WTC11 (cell line): ENCODE measurements around the gene TPK1. TPM values are rescaled to one million over a fixed set of nuclear protein-coding genes. Genes with fewer than 3 reads are reported as not detected.

Experiments
- ATAC-seq: fragments of 200-7000 bp; cut with Tn5 transposase; 2 replicates; pipeline ENCODE4 v1.10.0; 2021; ENCODE audit warnings: mild to moderate bottlenecking, moderate library complexity
- CTCF ChIA-PET: fragments of 300-600 bp; sonication (Branson Sonifier 250); formaldehyde crosslinking; loops from one replicate; lab custom pipeline; 2021; ENCODE audit warnings: antibody characterized with exemption; lab: Charles Lee
- POLR2A ChIA-PET: fragments of 350-600 bp; sonication (Branson Sonifier 250); formaldehyde crosslinking; loops from one replicate; lab custom pipeline; 2021; ENCODE audit warnings: antibody characterized with exemption; lab: Charles Lee
- DNase-seq: peaks from one replicate; pipeline ENCODE4 v3.0.0; 2021; ENCODE audit warnings: low spot score
- H3K27ac Mint-ChIP-seq: 2 replicates; pipeline ENCODE4 v1.8.0; 2021; ENCODE audit warnings: mixed read lengths
- H3K27me3 Mint-ChIP-seq: 2 replicates; pipeline ENCODE4 v1.8.0; 2021; ENCODE audit warnings: low read depth, mild to moderate bottlenecking, moderate library complexity, mixed read lengths
- H3K36me3 Mint-ChIP-seq: 2 replicates; pipeline ENCODE4 v1.8.0; 2021; ENCODE audit warnings: mixed read lengths
- H3K4me1 Mint-ChIP-seq: 2 replicates; pipeline ENCODE4 v1.8.0; 2022; ENCODE audit warnings: mixed read lengths
- H3K4me3 Mint-ChIP-seq: 2 replicates; pipeline ENCODE4 v1.8.0; 2021; ENCODE audit warnings: mild to moderate bottlenecking, moderate library complexity, mixed read lengths
- H3K9me3 Mint-ChIP-seq: 2 replicates; pipeline ENCODE4 v1.8.0; 2021; ENCODE audit warnings: mixed read lengths
- ATF6 ChIP-seq: sonication (generic); formaldehyde crosslinking; IDR thresholded peaks from 2 replicates; pipeline ENCODE4 v1.8.1; 2023; ENCODE audit warnings: mild to moderate bottlenecking, missing genetic modification reagents
- CTCF ChIP-seq: fragments of 200-600 bp; IDR thresholded peaks from 2 replicates; pipeline ENCODE4 v1.8.0; 2022; ENCODE audit warnings: antibody characterized with exemption
- EMX1 ChIP-seq: fragments of 250-450 bp; sonication (Bioruptor Pico); IDR thresholded peaks from 2 replicates; pipeline ENCODE4 v1.8.0; 2021; ENCODE audit warnings: mild to moderate bottlenecking
- ERG ChIP-seq: fragments of 250-450 bp; sonication (Bioruptor Pico); IDR thresholded peaks from 2 replicates; pipeline ENCODE4 v1.8.0; 2021; ENCODE audit warnings: mild to moderate bottlenecking
- ETV6 ChIP-seq: sonication (generic); formaldehyde crosslinking; IDR thresholded peaks from 2 replicates; pipeline ENCODE4 v1.8.1; 2022; ENCODE audit warnings: mild to moderate bottlenecking, missing genetic modification reagents
- FOXK1 ChIP-seq: sonication (generic); formaldehyde crosslinking; IDR thresholded peaks from 2 replicates; pipeline ENCODE4 v1.8.0; 2022; ENCODE audit warnings: mild to moderate bottlenecking, moderate library complexity, missing genetic modification reagents
- MXD4 ChIP-seq: fragments of 250-450 bp; sonication (Bioruptor Pico); IDR thresholded peaks from 2 replicates; pipeline ENCODE4 v1.8.0; 2021; ENCODE audit warnings: mild to moderate bottlenecking, moderate library complexity, borderline replicate concordance
- NR3C1 ChIP-seq: sonication (generic); formaldehyde crosslinking; conservative IDR thresholded peaks from 2 replicates; pipeline ENCODE4 v1.8.1; 2023; ENCODE audit warnings: low read depth, mild to moderate bottlenecking, missing genetic modification reagents
- PREB ChIP-seq: sonication (generic); formaldehyde crosslinking; IDR thresholded peaks from 2 replicates; pipeline ENCODE4 v1.8.1; 2022; ENCODE audit warnings: mild to moderate bottlenecking, missing genetic modification reagents, moderate library complexity, borderline replicate concordance
- SMAD3 ChIP-seq: sonication (generic); formaldehyde crosslinking; IDR thresholded peaks from 2 replicates; pipeline ENCODE4 v1.8.0; 2022; ENCODE audit warnings: missing genetic modification reagents, mild to moderate bottlenecking, borderline replicate concordance
- SOX15 ChIP-seq: fragments of 250-450 bp; sonication (Bioruptor Pico); IDR thresholded peaks from 2 replicates; pipeline ENCODE4 v1.9.0; 2021; ENCODE audit warnings: mild to moderate bottlenecking
- TEAD4 ChIP-seq: sonication (generic); formaldehyde crosslinking; IDR thresholded peaks from 2 replicates; pipeline ENCODE4 v1.8.0; 2022; ENCODE audit warnings: mild to moderate bottlenecking, missing genetic modification reagents
- USF1 ChIP-seq: sonication (generic); formaldehyde crosslinking; IDR thresholded peaks from 2 replicates; pipeline ENCODE4 v1.8.0; 2022; ENCODE audit warnings: mild to moderate bottlenecking, missing genetic modification reagents
- ZNF121 ChIP-seq: sonication (generic); formaldehyde crosslinking; IDR thresholded peaks from 2 replicates; pipeline ENCODE4 v1.8.0; 2023; ENCODE audit warnings: missing genetic modification reagents
- ZNF138 ChIP-seq: sonication (generic); formaldehyde crosslinking; conservative IDR thresholded peaks from 2 replicates; pipeline ENCODE4 v1.8.1; 2022; ENCODE audit warnings: mild to moderate bottlenecking, moderate library complexity, missing genetic modification reagents
- ZNF232 ChIP-seq: sonication (generic); formaldehyde crosslinking; IDR thresholded peaks from 2 replicates; pipeline ENCODE4 v1.8.0; 2022; ENCODE audit warnings: mild to moderate bottlenecking, missing genetic modification reagents
- total RNA-seq: library from RNA; stranded (reverse); gene quantifications from 3 replicates; pipeline ENCODE4 v1.2.3, GENCODE V29; 2021

Gene TPK1
- total RNA-seq, 1 experiment from 2014 or later = 2.7 TPM

GRCh38 chr7:144738708-144739314, 97.0 kb downstream of the TPK1 start:
- no peaks in the 10 kb centered on the region for H3K9me3 Mint-ChIP-seq
- H3K4me3 Mint-ChIP-seq = no peak overlapping the region
- POLR2A ChIA-PET = no interaction called here
- H3K4me1 Mint-ChIP-seq = no peaks in the 10 kb centered on the region
- CTCF ChIA-PET = interaction anchor here (0.9 to 2.1 kb wide), 10 partner anchors 9 to 119 kb away, joined by 3 to 10 read pairs (median 4); partner anchors contain the start of gene TPK1
- TF ChIP-seq CTCF (peak; percentile 39; the same call in 1 of the 2 replicates), ETV6 (CRISPR knock-in tag) (no peak)
- no peak for DNase-seq
- ATAC-seq = peak; percentile 66
- H3K27me3 Mint-ChIP-seq = no peaks in the 10 kb centered on the region
- H3K36me3 Mint-ChIP-seq = no peaks in the 10 kb centered on the region
- no peak overlapping the region for H3K27ac Mint-ChIP-seq

GRCh38 chr7:144738146-144738545, 97.7 kb downstream of the TPK1 start:
- DNase-seq (no peak), ATAC-seq (no peak)
- CTCF ChIA-PET = interaction anchor here (1.0 to 2.1 kb wide), 8 partner anchors 10 to 99 kb away, joined by 3 to 10 read pairs (median 5); partner anchors contain the start of gene TPK1
- Mint-ChIP-seq H3K4me1 (no peaks in the 10 kb centered on the region), H3K27ac (no peak overlapping the region), H3K27me3 (no peaks in the 10 kb centered on the region), H3K36me3 (no peaks in the 10 kb centered on the region), H3K4me3 (no peak overlapping the region), H3K9me3 (no peaks in the 10 kb centered on the region)
- POLR2A ChIA-PET = no interaction called here
- TF ChIP-seq MXD4 (CRISPR knock-in tag) (no peak), TEAD4 (no peak), ZNF232 (no peak), PREB (no peak), ZNF138 (CRISPR knock-in tag) (no peak), USF1 (CRISPR knock-in tag) (no peak), EMX1 (CRISPR knock-in tag) (no peak), ERG (CRISPR knock-in tag) (no peak), SOX15 (CRISPR knock-in tag) (no peak), FOXK1 (CRISPR knock-in tag) (no peak), SMAD3 (CRISPR knock-in tag) (no peak), ATF6 (CRISPR knock-in tag) (no peak), NR3C1 (CRISPR knock-in tag) (no peak), ZNF121 (CRISPR knock-in tag) (no peak)
